Fibroblast of skin of back (primary cell): Measurements from ENCODE around the gene REEP3.
A peak's percentile ranks its signal among the peaks of the same experiment; 100 is the strongest.

Experiments
- DNase-seq: peaks from one replicate; pipeline ENCODE4 v3.0.0-alpha.2; 2013

Gene REEP3

DNA sequence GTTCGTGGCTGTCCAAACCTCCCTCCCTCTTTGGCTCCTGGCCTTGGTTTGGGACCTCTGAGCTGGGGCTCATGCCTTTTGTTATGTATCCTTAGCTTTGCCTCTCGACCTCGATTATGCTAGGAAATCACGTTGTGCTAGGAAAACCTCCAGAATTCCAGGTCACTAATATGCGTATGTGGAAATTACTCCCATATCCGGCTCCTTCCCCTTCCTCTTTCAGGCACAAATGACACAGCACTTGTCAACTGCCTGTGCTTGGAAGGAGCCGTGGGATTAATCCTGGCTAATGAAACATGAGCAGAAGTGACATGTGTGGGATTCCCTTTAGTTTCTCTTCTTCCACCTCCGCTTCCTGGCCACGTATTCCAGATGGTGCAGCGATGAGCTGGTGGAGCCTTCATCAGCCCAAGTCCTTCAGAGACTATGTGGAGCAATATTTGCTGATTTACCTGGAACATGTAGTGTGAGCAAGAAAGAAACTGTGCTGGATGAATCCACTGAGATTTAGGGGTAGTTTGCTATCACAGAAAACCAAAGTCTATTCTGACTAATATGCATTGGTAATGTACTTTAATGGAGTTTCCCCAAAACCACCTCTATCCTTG is 149.2 kb downstream of the REEP3 start:
- no peak for DNase-seq

DNA sequence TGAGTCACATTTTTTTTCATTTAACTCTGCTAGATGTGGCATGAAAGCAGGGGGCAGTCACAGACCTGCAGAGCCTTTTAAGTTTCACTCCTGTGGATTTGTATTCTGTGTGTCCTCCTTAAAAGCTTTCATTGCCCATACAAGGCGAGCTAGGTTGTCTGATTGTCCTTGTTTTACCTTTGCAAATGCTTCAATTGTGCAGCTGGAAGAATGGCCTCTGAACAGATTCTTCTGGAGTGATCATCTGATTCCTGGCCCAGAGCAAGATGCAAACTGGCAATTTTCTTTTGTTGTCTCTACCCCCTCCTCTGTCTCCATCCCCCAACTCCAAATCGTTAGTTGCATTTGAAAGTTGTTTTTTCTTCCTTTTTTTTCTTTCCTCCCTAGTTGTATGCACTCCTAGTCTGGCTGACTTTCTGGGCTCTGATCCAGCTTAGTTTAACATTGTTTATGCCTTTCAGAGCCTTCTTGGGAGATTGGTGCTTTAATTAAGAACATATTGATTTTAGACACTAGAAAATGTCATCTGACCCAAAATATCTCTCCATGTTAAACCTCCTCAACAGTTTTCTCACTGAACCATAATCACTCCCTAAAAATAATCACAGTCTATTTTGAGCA is 150.2 kb downstream of the REEP3 start:
- DNase-seq = peak; percentile 76

DNA sequence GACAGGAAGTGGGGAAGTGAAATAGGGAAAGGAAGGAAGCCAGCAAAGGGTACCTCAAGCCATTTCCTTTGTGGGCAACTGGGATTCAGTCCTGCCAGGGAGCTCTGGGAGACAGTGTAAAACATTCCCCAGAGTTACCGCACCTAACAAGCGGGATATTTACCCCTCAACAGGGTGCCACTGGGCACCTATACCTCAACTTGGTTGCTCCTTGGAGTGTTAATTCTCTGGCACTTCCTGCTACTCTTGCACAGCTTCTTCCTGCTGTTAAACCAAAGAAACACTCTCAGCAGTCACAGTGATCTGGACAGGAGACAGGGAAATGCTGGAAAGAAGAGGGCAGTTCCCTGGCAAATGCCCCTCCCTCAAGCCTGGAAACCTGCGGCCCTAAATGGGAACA is 151.3 kb downstream of the REEP3 start:
- no peak for DNase-seq

DNA sequence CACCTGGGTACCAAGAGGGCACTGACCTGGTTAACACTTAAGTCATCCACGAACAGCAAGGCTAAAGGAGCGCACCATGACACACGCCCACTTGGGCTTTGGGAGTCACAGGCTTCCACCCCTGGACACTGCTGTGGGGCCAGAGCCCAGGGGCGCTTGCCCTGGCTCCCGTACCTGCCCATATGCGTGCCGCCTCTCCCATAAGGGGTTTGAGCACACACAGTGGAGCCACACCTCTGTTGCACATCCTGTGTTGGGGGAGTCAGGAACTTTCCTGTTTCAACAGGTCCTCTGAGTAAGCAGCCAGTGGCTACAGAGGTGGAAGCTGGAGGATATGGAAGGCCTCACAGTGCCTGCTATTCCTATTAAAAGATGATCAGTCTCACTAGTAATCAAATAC is 152.0 kb downstream of the REEP3 start:
- no peak for DNase-seq

DNA sequence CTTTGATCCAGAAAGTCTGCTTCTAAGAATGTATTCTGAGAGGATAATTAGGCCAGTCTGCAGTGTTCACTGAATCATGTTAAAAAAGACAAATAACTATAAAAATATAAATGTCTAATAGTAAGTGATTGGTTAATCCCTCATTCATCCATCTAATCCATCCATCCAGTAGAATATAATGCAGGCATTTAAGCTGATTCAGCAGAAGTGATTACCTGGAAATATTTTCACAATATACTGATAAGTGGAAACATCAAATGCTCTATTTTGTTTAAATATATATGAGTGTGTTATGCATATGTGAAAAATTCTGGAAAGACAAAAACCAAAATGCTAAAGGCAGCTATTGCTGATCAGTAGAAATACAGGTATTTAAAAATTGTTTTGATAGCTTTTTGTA is 152.6 kb downstream of the REEP3 start:
- no peak for DNase-seq
